ENCODE data around the gene ARID3A.

DNA sequence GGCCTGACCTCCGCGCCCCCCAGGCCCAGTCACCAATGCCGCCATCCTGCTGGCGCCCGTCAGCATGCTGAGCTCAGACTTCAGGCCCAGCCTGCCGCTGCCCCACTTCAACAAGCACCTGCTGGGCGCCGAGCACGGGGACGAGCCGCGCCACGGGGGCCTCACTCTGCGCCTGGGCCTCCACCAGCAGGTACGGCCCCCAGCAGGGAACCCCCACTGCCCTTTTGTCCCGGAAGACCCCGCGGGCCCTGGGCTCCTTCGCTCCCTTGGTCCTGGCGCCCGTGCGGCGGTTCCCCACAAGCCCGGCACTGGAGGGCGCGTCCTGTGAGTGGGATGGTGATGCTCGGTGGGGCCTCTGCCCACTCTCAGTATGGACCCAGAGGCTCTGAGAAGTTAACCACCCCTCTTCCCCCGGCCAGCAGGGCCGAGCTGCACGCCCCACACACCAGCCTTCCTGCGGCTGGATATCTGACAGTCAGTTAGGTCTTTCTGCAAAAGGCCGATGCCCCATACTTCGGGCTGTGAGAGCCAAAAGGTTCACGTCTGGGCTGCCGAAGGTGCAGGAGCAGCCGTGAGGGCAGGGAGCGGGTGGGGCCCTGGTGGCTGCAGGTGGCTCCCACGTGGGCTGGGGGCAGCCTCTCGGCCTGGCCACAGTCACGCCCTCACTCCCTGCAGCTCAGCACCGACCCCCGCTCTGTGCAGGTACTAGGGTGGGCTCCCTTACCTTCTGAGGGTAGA lies 66.3 kb downstream of the ARID3A start:
- TF ChIP-seq, protein P1, sequence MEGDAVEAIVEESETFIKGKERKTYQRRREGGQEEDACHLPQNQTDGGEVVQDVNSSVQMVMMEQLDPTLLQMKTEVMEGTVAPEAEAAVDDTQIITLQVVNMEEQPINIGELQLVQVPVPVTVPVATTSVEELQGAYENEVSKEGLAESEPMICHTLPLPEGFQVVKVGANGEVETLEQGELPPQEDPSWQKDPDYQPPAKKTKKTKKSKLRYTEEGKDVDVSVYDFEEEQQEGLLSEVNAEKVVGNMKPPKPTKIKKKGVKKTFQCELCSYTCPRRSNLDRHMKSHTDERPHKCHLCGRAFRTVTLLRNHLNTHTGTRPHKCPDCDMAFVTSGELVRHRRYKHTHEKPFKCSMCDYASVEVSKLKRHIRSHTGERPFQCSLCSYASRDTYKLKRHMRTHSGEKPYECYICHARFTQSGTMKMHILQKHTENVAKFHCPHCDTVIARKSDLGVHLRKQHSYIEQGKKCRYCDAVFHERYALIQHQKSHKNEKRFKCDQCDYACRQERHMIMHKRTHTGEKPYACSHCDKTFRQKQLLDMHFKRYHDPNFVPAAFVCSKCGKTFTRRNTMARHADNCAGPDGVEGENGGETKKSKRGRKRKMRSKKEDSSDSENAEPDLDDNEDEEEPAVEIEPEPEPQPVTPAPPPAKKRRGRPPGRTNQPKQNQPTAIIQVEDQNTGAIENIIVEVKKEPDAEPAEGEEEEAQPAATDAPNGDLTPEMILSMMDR (IDR thresholded peaks at IDR 0.05), result no peak
- no peak for TF ChIP-seq POLR2A (IDR thresholded peaks at IDR 0.05)

Measured in sigmoid colon (tissue), 3 donors.